Prostate gland (tissue), 2 donors: ENCODE results near the gene PPP2R5D.

Source experiments
- CTCF ChIP-seq, 4 experiments: fragments of 200-600 bp in 2 of 4; fragments of 450-650 bp in 2 of 4; sonication (generic) in 2 of 4; IDR thresholded peaks; 1 replicate in 3 of 4; 2 replicates in 1 of 4; pipeline ENCODE4 v1.5.1; 2016 to 2019; ENCODE audit warnings: antibody characterized with exemption in 4 of 4, mild to moderate bottlenecking in 2 of 4, moderate library complexity in 2 of 4
- POLR2A ChIP-seq: fragments of 450-650 bp; IDR thresholded peaks from one replicate; pipeline ENCODE4 v1.6.1; 2016; ENCODE audit warnings: antibody characterized with exemption, mild to moderate bottlenecking
- POLR2AphosphoS5 ChIP-seq: sonication (generic); formaldehyde crosslinking; IDR thresholded peaks from one replicate; pipeline ENCODE4 v1.6.1; 2017; ENCODE audit warnings: antibody characterized with exemption

GRCh38 chr6:42938987-42939809 is 45.2 kb upstream of the PPP2R5D start:
- TF ChIP-seq POLR2AphosphoS5: no peak
- TF ChIP-seq CTCF (IDR thresholded peaks at IDR 0.05): no peak
- TF ChIP-seq POLR2A: no peak
